SK-N-SH treated with all-trans-retinoic acid at 6 μM for 48 hours (cell line): Measurements from ENCODE around the gene PKDREJ.

Source experiments
- ATAC-seq: fragments of 200-7000 bp; cut with Tn5 transposase; 3 replicates; pipeline ENCODE4 v1.9.1; 2020; ENCODE audit warnings: mild to moderate bottlenecking, moderate library complexity
- ARNTL ChIP-seq: fragments of 450-650 bp; formaldehyde crosslinking; IDR thresholded peaks from 2 replicates; pipeline ENCODE4 v1.5.0; 2020; ENCODE audit warnings: low read depth, mild to moderate bottlenecking, moderate library complexity, borderline replicate concordance
- CSDC2 ChIP-seq: fragments of 250-450 bp; sonication (Bioruptor Pico); IDR thresholded peaks from 2 replicates; pipeline ENCODE4 v1.5.0; 2020; ENCODE audit warnings: mild to moderate bottlenecking, moderate library complexity
- CSRNP3 ChIP-seq: fragments of 250-450 bp; sonication (Bioruptor Pico); IDR thresholded peaks from 2 replicates; pipeline ENCODE4 v1.5.1; 2021; ENCODE audit warnings: mild to moderate bottlenecking, moderate library complexity
- ESRRG ChIP-seq: fragments of 250-450 bp; sonication (Bioruptor Pico); IDR thresholded peaks from 2 replicates; pipeline ENCODE4 v1.6.1; 2021; ENCODE audit warnings: mild to moderate bottlenecking
- GLIS3 ChIP-seq: fragments of 250-450 bp; sonication (Bioruptor Pico); IDR thresholded peaks from 2 replicates; pipeline ENCODE4 v1.5.0; 2020; ENCODE audit warnings: mild to moderate bottlenecking, moderate library complexity
- ISL1 ChIP-seq: fragments of 250-450 bp; sonication (Bioruptor Pico); IDR thresholded peaks from 2 replicates; pipeline ENCODE4 v2.1.2; 2022; ENCODE audit warnings: mild to moderate bottlenecking, moderate library complexity
- OSR1 ChIP-seq: fragments of 250-450 bp; sonication (Bioruptor Pico); IDR thresholded peaks from 2 replicates; pipeline ENCODE4 v1.8.0; 2022; ENCODE audit warnings: moderate library complexity, mild to moderate bottlenecking, inconsistent platforms
- POU6F1 ChIP-seq: fragments of 250-450 bp; sonication (Bioruptor Pico); IDR thresholded peaks from 2 replicates; pipeline ENCODE4 v1.8.0; 2021; ENCODE audit warnings: low read depth, mild to moderate bottlenecking, moderate library complexity, borderline replicate concordance
- PPARA ChIP-seq: fragments of 250-450 bp; sonication (Bioruptor Pico); IDR thresholded peaks from 2 replicates; pipeline ENCODE4 v1.5.0; 2020; ENCODE audit warnings: mild to moderate bottlenecking, borderline replicate concordance
- RARB ChIP-seq: fragments of 250-450 bp; sonication (Bioruptor Pico); IDR thresholded peaks from 2 replicates; pipeline ENCODE4 v1.8.0; 2021; ENCODE audit warnings: mild to moderate bottlenecking, moderate library complexity
- SNAI2 ChIP-seq: fragments of 250-450 bp; sonication (Bioruptor Pico); IDR thresholded peaks from 2 replicates; pipeline ENCODE4 v1.5.0; 2020; ENCODE audit warnings: mild to moderate bottlenecking, moderate library complexity
- TCF4 ChIP-seq: fragments of 250-450 bp; sonication (Bioruptor Pico); IDR thresholded peaks from 2 replicates; pipeline ENCODE4 v1.8.0; 2021; ENCODE audit warnings: mild to moderate bottlenecking, moderate library complexity, borderline replicate concordance
- TOX ChIP-seq: fragments of 250-450 bp; sonication (Bioruptor Pico); IDR thresholded peaks from 2 replicates; pipeline ENCODE4 v1.8.0; 2021; ENCODE audit warnings: mild to moderate bottlenecking, moderate library complexity, borderline replicate concordance
- ZC3H10 ChIP-seq: fragments of 250-450 bp; sonication (Bioruptor Pico); IDR thresholded peaks from 2 replicates; pipeline ENCODE4 v1.5.1; 2021; ENCODE audit warnings: mild to moderate bottlenecking, moderate library complexity
- ZFP3 ChIP-seq: fragments of 250-450 bp; sonication (Bioruptor Pico); IDR thresholded peaks from 2 replicates; pipeline ENCODE4 v1.5.0; 2020; ENCODE audit warnings: mild to moderate bottlenecking, moderate library complexity
- ZFP30 ChIP-seq: fragments of 450-650 bp; formaldehyde crosslinking; IDR thresholded peaks from 2 replicates; pipeline ENCODE4 v1.5.0; 2022; ENCODE audit warnings: mild to moderate bottlenecking, moderate library complexity
- ZNF70 ChIP-seq: fragments of 450-650 bp; formaldehyde crosslinking; IDR thresholded peaks from 2 replicates; pipeline ENCODE4 v1.5.0; 2020; ENCODE audit warnings: mild to moderate bottlenecking, moderate library complexity
- ZNF8 ChIP-seq: fragments of 450-650 bp; formaldehyde crosslinking; IDR thresholded peaks from 2 replicates; pipeline ENCODE4 v1.5.0; 2020; ENCODE audit warnings: mild to moderate bottlenecking, moderate library complexity
- TF ChIP-seq, protein P1 (sequence below): fragments of 250-450 bp; sonication (Bioruptor Pico); IDR thresholded peaks from 2 replicates; pipeline ENCODE4 v1.5.1; 2020; ENCODE audit warnings: low read depth, mild to moderate bottlenecking, moderate library complexity
- TF ChIP-seq, protein P2 (sequence below): fragments of 250-450 bp; sonication (Bioruptor Pico); IDR thresholded peaks from 2 replicates; pipeline ENCODE4 v1.8.0; 2020; ENCODE audit warnings: mild to moderate bottlenecking, moderate library complexity, borderline replicate concordance

Gene PKDREJ

GRCh38 chr22:46213052-46213451 is 50.1 kb downstream of the PKDREJ start:
- TF ChIP-seq POU6F1 (CRISPR knock-in tag) (no peak), CSDC2 (CRISPR knock-in tag) (no peak), OSR1 (CRISPR knock-in tag) (no peak), ESRRG (CRISPR knock-in tag) (no peak), ZNF8 (CRISPR knock-in tag) (no peak), ZFP3 (CRISPR knock-in tag) (no peak), ZC3H10 (CRISPR knock-in tag) (no peak), GLIS3 (CRISPR knock-in tag) (no peak)
- ATAC-seq = no peak

GRCh38 chr22:46212195-46212594 is 50.9 kb downstream of the PKDREJ start:
- no peak for ATAC-seq

GRCh38 chr22:46209262-46209661 is 53.9 kb downstream of the PKDREJ start:
- no peak for ATAC-seq
- no peak for TF ChIP-seq ISL1 (CRISPR knock-in tag)
- TF ChIP-seq ZFP30 (CRISPR knock-in tag) = 0 out of 2 replicates have a peak, but pooled peaks have one; percentile 21
- no peak for TF ChIP-seq RARB (CRISPR knock-in tag)
- TF ChIP-seq, protein P1, sequence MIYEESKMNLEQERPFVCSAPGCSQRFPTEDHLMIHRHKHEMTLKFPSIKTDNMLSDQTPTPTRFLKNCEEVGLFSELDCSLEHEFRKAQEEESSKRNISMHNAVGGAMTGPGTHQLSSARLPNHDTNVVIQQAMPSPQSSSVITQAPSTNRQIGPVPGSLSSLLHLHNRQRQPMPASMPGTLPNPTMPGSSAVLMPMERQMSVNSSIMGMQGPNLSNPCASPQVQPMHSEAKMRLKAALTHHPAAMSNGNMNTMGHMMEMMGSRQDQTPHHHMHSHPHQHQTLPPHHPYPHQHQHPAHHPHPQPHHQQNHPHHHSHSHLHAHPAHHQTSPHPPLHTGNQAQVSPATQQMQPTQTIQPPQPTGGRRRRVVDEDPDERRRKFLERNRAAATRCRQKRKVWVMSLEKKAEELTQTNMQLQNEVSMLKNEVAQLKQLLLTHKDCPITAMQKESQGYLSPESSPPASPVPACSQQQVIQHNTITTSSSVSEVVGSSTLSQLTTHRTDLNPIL (CRISPR knock-in tag) = no peak
- TF ChIP-seq SNAI2 (CRISPR knock-in tag) = no peak

More at GRCh38 chr22:46212195-46212594, 50.9 kb downstream of the PKDREJ start:
- TF ChIP-seq CSDC2 (CRISPR knock-in tag) = no peak
- no peak for TF ChIP-seq ZFP30 (CRISPR knock-in tag)
- TF ChIP-seq OSR1 (CRISPR knock-in tag) = no peak
- TF ChIP-seq, protein P2, sequence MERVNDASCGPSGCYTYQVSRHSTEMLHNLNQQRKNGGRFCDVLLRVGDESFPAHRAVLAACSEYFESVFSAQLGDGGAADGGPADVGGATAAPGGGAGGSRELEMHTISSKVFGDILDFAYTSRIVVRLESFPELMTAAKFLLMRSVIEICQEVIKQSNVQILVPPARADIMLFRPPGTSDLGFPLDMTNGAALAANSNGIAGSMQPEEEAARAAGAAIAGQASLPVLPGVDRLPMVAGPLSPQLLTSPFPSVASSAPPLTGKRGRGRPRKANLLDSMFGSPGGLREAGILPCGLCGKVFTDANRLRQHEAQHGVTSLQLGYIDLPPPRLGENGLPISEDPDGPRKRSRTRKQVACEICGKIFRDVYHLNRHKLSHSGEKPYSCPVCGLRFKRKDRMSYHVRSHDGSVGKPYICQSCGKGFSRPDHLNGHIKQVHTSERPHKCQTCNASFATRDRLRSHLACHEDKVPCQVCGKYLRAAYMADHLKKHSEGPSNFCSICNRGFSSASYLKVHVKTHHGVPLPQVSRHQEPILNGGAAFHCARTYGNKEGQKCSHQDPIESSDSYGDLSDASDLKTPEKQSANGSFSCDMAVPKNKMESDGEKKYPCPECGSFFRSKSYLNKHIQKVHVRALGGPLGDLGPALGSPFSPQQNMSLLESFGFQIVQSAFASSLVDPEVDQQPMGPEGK (CRISPR knock-in tag) = no peak
- TF ChIP-seq, protein P1 (CRISPR knock-in tag) = no peak
- TF ChIP-seq POU6F1 (CRISPR knock-in tag) = no peak
- no peak for TF ChIP-seq TOX
- TF ChIP-seq CSRNP3 (CRISPR knock-in tag) = no peak
- no peak for TF ChIP-seq TCF4 (CRISPR knock-in tag)
- TF ChIP-seq ARNTL (CRISPR knock-in tag) = no peak
- no peak for TF ChIP-seq PPARA
- TF ChIP-seq ZNF8 (CRISPR knock-in tag) = no peak
- no peak for TF ChIP-seq SNAI2 (CRISPR knock-in tag)
- no peak for TF ChIP-seq ZFP3 (CRISPR knock-in tag)
- TF ChIP-seq ZC3H10 (CRISPR knock-in tag) = no peak
- TF ChIP-seq ZNF70 = no peak
- TF ChIP-seq, all 23 proteins: peak for 0
